Activated T-cell treated with anti-CD3 and anti-CD28 coated beads for 1 hour (primary cell): ENCODE measurements around the gene STAG1.
"Not testable (repeated sequence)": the region's sequence is repeated elsewhere in the genome, so short reads cannot be mapped to it uniquely, and the experiment has no call there.

ENCODE experiments used
- DNase-seq: peaks from one replicate; pipeline ENCODE4 v3.0.0-alpha.2; 2020; ENCODE audit warnings: low read depth

Gene STAG1

GRCh38 chr3:136645915-136646314 lies 106.3 kb downstream of the STAG1 start:
- DNase-seq, result no peak

GRCh38 chr3:136644212-136644611 lies 108.0 kb downstream of the STAG1 start:
- DNase-seq, result no peak

GRCh38 chr3:136643380-136643779 lies 108.8 kb downstream of the STAG1 start:
- DNase-seq, result not testable (repeated sequence)

- DNase-seq, result no peak
Observed at GRCh38 chr3:136642711-136643110, 109.5 kb downstream of the STAG1 start.

GRCh38 chr3:136639069-136639468 lies 113.1 kb downstream of the STAG1 start:
- no peak for DNase-seq

GRCh38 chr3:136637176-136637575 lies 115.0 kb downstream of the STAG1 start:
- DNase-seq, result no peak

- DNase-seq, result no peak
Observed at GRCh38 chr3:136634821-136635220, 117.4 kb downstream of the STAG1 start.

GRCh38 chr3:136632625-136633081 lies 119.5 kb downstream of the STAG1 start:
- no peak for DNase-seq

GRCh38 chr3:136631424-136631823 lies 120.8 kb downstream of the STAG1 start:
- no peak for DNase-seq

- no peak for DNase-seq
Observed at GRCh38 chr3:136630915-136631314, 121.3 kb downstream of the STAG1 start.

- no peak for DNase-seq
Observed at GRCh38 chr3:136626493-136626892, 125.7 kb downstream of the STAG1 start.

GRCh38 chr3:136624894-136625815 lies 127.0 kb downstream of the STAG1 start:
- no peak for DNase-seq

GRCh38 chr3:136624371-136624770 lies 127.8 kb downstream of the STAG1 start:
- no peak for DNase-seq

- DNase-seq, result no peak
Observed at GRCh38 chr3:136621628-136622027, 130.6 kb downstream of the STAG1 start.

- DNase-seq, result no peak
Observed at GRCh38 chr3:136620436-136620835, 131.7 kb downstream of the STAG1 start.

- DNase-seq, result not testable (repeated sequence)
Observed at GRCh38 chr3:136617969-136618525, 134.1 kb downstream of the STAG1 start.

- DNase-seq, result no peak
Observed at GRCh38 chr3:136617198-136617597, 135.0 kb downstream of the STAG1 start.

GRCh38 chr3:136612512-136612911 lies 139.7 kb downstream of the STAG1 start:
- DNase-seq, result no peak

- no peak for DNase-seq
Observed at GRCh38 chr3:136606990-136607389, 145.2 kb downstream of the STAG1 start.

GRCh38 chr3:136606216-136606615 lies 146.0 kb downstream of the STAG1 start:
- DNase-seq, result not testable (repeated sequence)

GRCh38 chr3:136604961-136605360 lies 147.2 kb downstream of the STAG1 start:
- DNase-seq, result no peak

- no peak for DNase-seq
Observed at GRCh38 chr3:136602818-136603217, 149.4 kb downstream of the STAG1 start.

GRCh38 chr3:136595913-136596697 lies 156.1 kb downstream of the STAG1 start:
- DNase-seq, result no peak
